B cell (primary cell): ENCODE data around the gene IFI27L2.

Experiments used
- CTCF ChIP-seq: fragments of 200-600 bp; IDR thresholded peaks from one replicate; pipeline ENCODE4 v1.8.0; 2022; ENCODE audit warnings: antibody characterized with exemption, mild to moderate bottlenecking
- EZH2 ChIP-seq: IDR thresholded peaks from 2 replicates; pipeline ENCODE4 v1.6.1; 2012; ENCODE audit warnings: borderline replicate concordance, low read depth, mild to moderate bottlenecking, moderate library complexity, low read length; ENCODE audit not compliant: insufficient read depth, poor library complexity, severe bottlenecking

- TF ChIP-seq CTCF (no peak), EZH2 (no peak)
Observed at GRCh38 chr14:94139006-94139405, 9.6 kb upstream of the IFI27L2 start.
